NCI-H510A (cell line): ENCODE measurements around the gene PARD3.
"Not testable (repeated sequence)": the region's sequence is repeated elsewhere in the genome, so short reads cannot be mapped to it uniquely, and the experiment has no call there.

Experiments
- DNase-seq: peaks from one replicate; lab custom pipeline; 2025; lab: John Stamatoyannopoulos, UW

The PARD3 gene

GRCh38 chr10:34715511-34716187, 99.4 kb downstream of the PARD3 start:
- no peak for DNase-seq

GRCh38 chr10:34713875-34714274, 101.2 kb downstream of the PARD3 start:
- no peak for DNase-seq

GRCh38 chr10:34711500-34711899, 103.6 kb downstream of the PARD3 start:
- no peak for DNase-seq

GRCh38 chr10:34710391-34710751, 104.7 kb downstream of the PARD3 start:
- no peak for DNase-seq

GRCh38 chr10:34709637-34710390, 105.3 kb downstream of the PARD3 start:
- no peak for DNase-seq

GRCh38 chr10:34707656-34708055, 107.4 kb downstream of the PARD3 start:
- no peak for DNase-seq

GRCh38 chr10:34706992-34707391, 108.1 kb downstream of the PARD3 start:
- DNase-seq: not testable (repeated sequence)

- DNase-seq: no peak
Measured at GRCh38 chr10:34706147-34706546, 108.9 kb downstream of the PARD3 start.

- no peak for DNase-seq
Measured at GRCh38 chr10:34705563-34705962, 109.5 kb downstream of the PARD3 start.

GRCh38 chr10:34704526-34705184, 110.4 kb downstream of the PARD3 start:
- DNase-seq: no peak

- DNase-seq: no peak
Measured at GRCh38 chr10:34702982-34703381, 112.1 kb downstream of the PARD3 start.

GRCh38 chr10:34702093-34702937, 112.8 kb downstream of the PARD3 start:
- no peak for DNase-seq

- no peak for DNase-seq
Measured at GRCh38 chr10:34701194-34701593, 113.9 kb downstream of the PARD3 start.

GRCh38 chr10:34700752-34701151, 114.3 kb downstream of the PARD3 start:
- not testable (repeated sequence) for DNase-seq

- no peak for DNase-seq
Measured at GRCh38 chr10:34699904-34700517, 115.1 kb downstream of the PARD3 start.

- no peak for DNase-seq
Measured at GRCh38 chr10:34698979-34699378, 116.1 kb downstream of the PARD3 start.

- DNase-seq: no peak
Measured at GRCh38 chr10:34698248-34698831, 116.8 kb downstream of the PARD3 start.

- no peak for DNase-seq
Measured at GRCh38 chr10:34697351-34698247, 117.5 kb downstream of the PARD3 start.

GRCh38 chr10:34696423-34696822, 118.7 kb downstream of the PARD3 start:
- no peak for DNase-seq

- no peak for DNase-seq
Measured at GRCh38 chr10:34690383-34691049, 124.6 kb downstream of the PARD3 start.
